Natural killer cell (primary cell): ENCODE data around the gene NPM1. TPM values are rescaled to one million over a fixed set of nuclear protein-coding genes. Genes with fewer than 3 reads are reported as not detected.

Experiments
- ATAC-seq, 3 donors: fragments of 150-1000 bp in 2 of 3; fragments of 200-7000 bp in 1 of 3; cut with Tn5 transposase; 1 replicate in 1 of 3; 2 replicates in 2 of 3; pipeline ENCODE4 v1.10.0; 2021; ENCODE audit warnings: mild to moderate bottlenecking in 2 of 3, moderate library complexity in 2 of 3
- DNase-seq, 2 donors: peaks; one replicate each; pipeline versions ENCODE4 v3.0.0 to v3.0.0-alpha.2; 2013 to 2021; ENCODE audit warnings: mixed read lengths in 1 of 2
- H3K27ac ChIP-seq: one replicate; pipeline ENCODE4 v1.5.1; 2013; ENCODE audit warnings: mild to moderate bottlenecking, low read length
- H3K27me3 ChIP-seq: one replicate; pipeline ENCODE4 v1.6.1; 2013; ENCODE audit warnings: low read length; ENCODE audit not compliant: control insufficient read depth, insufficient read depth
- H3K36me3 ChIP-seq: one replicate; pipeline ENCODE4 v1.6.1; 2013; ENCODE audit warnings: low read length; ENCODE audit not compliant: control insufficient read depth, insufficient read depth
- H3K4me1 ChIP-seq: one replicate; pipeline ENCODE4 v1.6.1; 2013; ENCODE audit warnings: low read length; ENCODE audit not compliant: control insufficient read depth, insufficient read depth
- H3K4me3 ChIP-seq: one replicate; pipeline ENCODE4 v1.5.1; 2013; ENCODE audit warnings: low read length
- H3K9me3 ChIP-seq: one replicate; pipeline ENCODE4 v1.6.1; 2013; ENCODE audit warnings: low read length; ENCODE audit not compliant: control insufficient read depth, insufficient read depth
- H3K27ac Mint-ChIP-seq, 2 donors: one replicate each; pipeline ENCODE4 v1.8.0; 2022; ENCODE audit warnings: mild to moderate bottlenecking in 2 of 2, mixed read lengths in 2 of 2, moderate library complexity in 1 of 2
- H3K27me3 Mint-ChIP-seq, 2 donors: one replicate each; pipeline ENCODE4 v1.8.0; 2022; ENCODE audit warnings: low read depth in 2 of 2, mixed read lengths in 2 of 2
- H3K36me3 Mint-ChIP-seq: one replicate; pipeline ENCODE4 v1.8.0; 2022; ENCODE audit warnings: mixed read lengths
- H3K4me1 Mint-ChIP-seq, 2 donors: one replicate each; pipeline ENCODE4 v1.8.0; 2022; ENCODE audit warnings: mixed read lengths in 2 of 2
- H3K4me3 Mint-ChIP-seq: one replicate; pipeline ENCODE4 v1.8.0; 2022; ENCODE audit warnings: mild to moderate bottlenecking, moderate library complexity, mixed read lengths
- H3K9me3 Mint-ChIP-seq, 2 donors: one replicate each; pipeline ENCODE4 v1.8.0; 2022; ENCODE audit warnings: mixed read lengths in 2 of 2
- CTCF ChIP-seq: fragments of 200-600 bp; IDR thresholded peaks from one replicate; pipeline ENCODE4 v1.8.0; 2022; ENCODE audit warnings: antibody characterized with exemption
- WGBS: methylation state at CpG from one replicate; pipeline ENCODE4 v1.1.7; 2013; ENCODE audit warnings: missing lambda C conversion rate; ENCODE audit not compliant: insufficient coverage; 5-methylcytosine and 5-hydroxymethylcytosine counted together
- intact Hi-C: fragments of 100-400 bp; cut with micrococcal nuclease; formaldehyde crosslinking; loops from one replicate; pipeline ENCODE4 v1.14.2; 2022
- total RNA-seq, 4 donors: library from RNA; stranded (reverse); fragments of 120-200 nt in 1 of 4; gene quantifications; one replicate each; pipeline versions ENCODE4 v1.2.3 to v1.2.4, GENCODE V29; 2013 to 2022

Gene NPM1
- total RNA-seq, 3 donors from 2014 or later (not counting 1 experiment from before 2014, with no cell fraction given) = 440 to 554 (median 454) TPM

GRCh38 chr5:171424726-171425125 lies 37.1 kb downstream of the NPM1 start:
- TF ChIP-seq CTCF = no peak
- DNase-seq = no peak
- Mint-ChIP-seq H3K4me3 (no peak overlapping the region), H3K27me3 (peaks cover 0 to 9% of the 10 kb centered on the region in 2 donors), H3K9me3 (no peaks in the 10 kb centered on the region), H3K27ac (no peak overlapping the region), H3K36me3 (no peaks in the 10 kb centered on the region), H3K4me1 (peaks cover 0 to 11% of the 10 kb centered on the region in 2 donors)
- WGBS = 87% methylated on average over 4 of the region's 5 CpGs
- intact Hi-C loops = no loop called here
- Histone ChIP-seq H3K36me3 (no peaks in the 10 kb centered on the region), H3K4me1 (peaks cover 12% of the 10 kb centered on the region), H3K4me3 (no peak overlapping the region), H3K27ac (no peak overlapping the region), H3K9me3 (no peaks in the 10 kb centered on the region), H3K27me3 (peaks cover 11% of the 10 kb centered on the region)
- ATAC-seq = no peak

- Histone ChIP-seq H3K4me3 (no peak overlapping the region), H3K36me3 (no peaks in the 10 kb centered on the region), H3K4me1 (peaks cover 6% of the 10 kb centered on the region), H3K27ac (no peak overlapping the region), H3K27me3 (peaks cover 8% of the 10 kb centered on the region), H3K9me3 (no peaks in the 10 kb centered on the region)
- 92% methylated on average over 13 of the region's 14 CpGs for WGBS
- DNase-seq (peak in 1 of 2 donors; percentile 2), ATAC-seq (no peak)
- Mint-ChIP-seq H3K4me1 (peaks cover 0 to 3% of the 10 kb centered on the region in 2 donors), H3K36me3 (no peaks in the 10 kb centered on the region), H3K4me3 (no peak overlapping the region), H3K27ac (no peak overlapping the region), H3K27me3 (peaks cover 0 to 4% of the 10 kb centered on the region in 2 donors), H3K9me3 (no peaks in the 10 kb centered on the region)
- intact Hi-C loops = no loop called here
- no peak for TF ChIP-seq CTCF
Measured at GRCh38 chr5:171425596-171426244, 38.1 kb downstream of the NPM1 start.

- Mint-ChIP-seq H3K27me3 (no peaks in the 10 kb centered on the region), H3K4me3 (no peak overlapping the region), H3K36me3 (no peaks in the 10 kb centered on the region), H3K9me3 (no peaks in the 10 kb centered on the region), H3K4me1 (no peaks in the 10 kb centered on the region), H3K27ac (no peak overlapping the region)
- Histone ChIP-seq H3K4me3 (no peak overlapping the region), H3K36me3 (no peaks in the 10 kb centered on the region), H3K4me1 (peaks cover under 1% of the 10 kb centered on the region), H3K27ac (no peak overlapping the region), H3K27me3 (peaks cover 3% of the 10 kb centered on the region), H3K9me3 (no peaks in the 10 kb centered on the region)
- TF ChIP-seq CTCF = no peak
- WGBS = 81% methylated on average over 3 of the region's 4 CpGs
- intact Hi-C loops = no loop called here
- no peak for ATAC-seq
- DNase-seq = peak in 1 of 2 donors; percentile 4
Measured at GRCh38 chr5:171426266-171426665, 38.6 kb downstream of the NPM1 start.

- no peaks in the 10 kb centered on the region for H3K9me3 ChIP-seq
- Mint-ChIP-seq H3K4me3 (no peak overlapping the region), H3K27ac (no peak overlapping the region), H3K36me3 (no peaks in the 10 kb centered on the region), H3K9me3 (no peaks in the 10 kb centered on the region), H3K4me1 (no peaks in the 10 kb centered on the region), H3K27me3 (no peaks in the 10 kb centered on the region)
- no peak for TF ChIP-seq CTCF
- H3K4me1 ChIP-seq = no peaks in the 10 kb centered on the region
- no peak overlapping the region for H3K27ac ChIP-seq
- intact Hi-C loops = no loop called here
- ATAC-seq (no peak), DNase-seq (no peak)
- no peaks in the 10 kb centered on the region for H3K27me3 ChIP-seq
- H3K36me3 ChIP-seq = no peaks in the 10 kb centered on the region
- no peak overlapping the region for H3K4me3 ChIP-seq
- WGBS = 93% methylated on average over 9 of the region's 9 CpGs
Measured at GRCh38 chr5:171426680-171427079, 39.0 kb downstream of the NPM1 start.
